ENCODE data around the gene AIF1L. TPM values are rescaled to one million over a fixed set of nuclear protein-coding genes. Genes with fewer than 3 reads are reported as not detected.

AIF1L gene
- total and polyA plus RNA-seq, 2 of the 4 experiments (the other 2 are of a cell fraction), result 0.18 to 0.19 TPM

- H3K9ac ChIP-seq (ENCODE audit: low read depth, low read length), result no peak overlapping the region
- TF ChIP-seq POLR2A (IDR thresholded peaks at IDR 0.05; ENCODE audit: low read depth, low read length), result no peak
- TF ChIP-seq RAD21 (IDR thresholded peaks at IDR 0.05; ENCODE audit: low read length), result no peak
- WGBS, 2 experiments (ENCODE audit: extremely low coverage in 2 of 2, insufficient read length in 1 of 2), result 88% methylated on average over 3 of the region's 4 CpGs; no CpG with 5 or more reads in 1 of the 2 experiments
- intact Hi-C loops (cut with micrococcal nuclease), result loop anchor here (10.0 kb wide), 1 partner anchor 335 kb away; no protein-coding TSS in a partner anchor
- no peak overlapping the region for H2BK120ac ChIP-seq (ENCODE audit: low read depth, low read length)
- H3K56ac ChIP-seq (ENCODE audit: extremely low read depth, insufficient read depth, low read length), result no peak overlapping the region
- in situ Hi-C loops (cut with MboI; ENCODE audit: low sequenced_read_pairs), result loop anchor here (25.0 kb wide), 1 partner anchor 1197 kb away; no protein-coding TSS in a partner anchor
- H3K23ac ChIP-seq (ENCODE audit: low read depth, low read length), result no peak overlapping the region
- H2AK9ac ChIP-seq (replicated peaks; ENCODE audit: low read depth, low read length, poor library complexity), result no peak overlapping the region
- H3K18ac ChIP-seq (ENCODE audit: low read depth, low read length), result no peak overlapping the region
- H4K20me1 ChIP-seq (ENCODE audit: insufficient read depth, low read length), result no peaks in the 10 kb centered on the region
- peaks cover 53% of the 10 kb centered on the region for H3K36me3 ChIP-seq (ENCODE audit: control insufficient read depth, insufficient read depth, low read length)
- ATAC-seq (ENCODE audit: low read depth) (no peak), DNase-seq (no peak)
- no peak overlapping the region for H2BK5ac ChIP-seq (ENCODE audit: low read depth, low read length, poor library complexity, severe bottlenecking)
- H4K8ac ChIP-seq (ENCODE audit: low read depth in 2 of 2, low read length in 2 of 2), result no peak overlapping the region
- H3K4ac ChIP-seq (ENCODE audit: low read depth, low read length), result no peak overlapping the region
- peaks cover 0 to 2% of the 10 kb centered on the region in 2 experiments; a peak in 1 of 4 replicates for H3K79me1 ChIP-seq (ENCODE audit: low read depth in 1 of 2, low read length in 2 of 2)
- no peak overlapping the region for H2AK5ac ChIP-seq (ENCODE audit: low read depth, low read length)
- no peak overlapping the region for H2BK20ac ChIP-seq (ENCODE audit: low read depth, low read length)
- H3K27ac ChIP-seq (ENCODE audit: insufficient read depth, low read length), result no peak overlapping the region
- H4K5ac ChIP-seq (ENCODE audit: low read depth, low read length), result no peak overlapping the region
- CTCF ChIA-PET, result interaction anchor here (0.7 kb wide), 1 partner anchor 9 kb away, joined by 3 read pairs; no protein-coding TSS in a partner anchor
- no peak overlapping the region for H2BK15ac ChIP-seq (ENCODE audit: low read depth, low read length)
- H3K9me3 ChIP-seq (ENCODE audit: control insufficient read depth, insufficient read depth, low read length), result no peaks in the 10 kb centered on the region
- H2AFZ ChIP-seq (replicated peaks; ENCODE audit: low read length, poor library complexity), result no peak overlapping the region
- H3K9me1 ChIP-seq (ENCODE audit: insufficient read depth, low read length), result no peaks in the 10 kb centered on the region
- H3K4me3 ChIP-seq (ENCODE audit: insufficient read depth, low read depth, low read length), result no peak overlapping the region
- dilution Hi-C loops (cut with HindIII; ENCODE audit: low sequenced_read_pairs, unreplicated experiment), result no loop called here
- no peak overlapping the region for H3K4me2 ChIP-seq (ENCODE audit: low read depth, low read length)
- POLR2A ChIA-PET (ENCODE audit: unreplicated experiment), result interaction anchor here (1.2 kb wide), 1 partner anchor 15 kb away, joined by 3 read pairs; the partner anchor contains the start of gene NUP214
- no TSS peak for BruUV-seq (replicated peaks)
- no peaks in the 10 kb centered on the region for H3K27me3 ChIP-seq (ENCODE audit: control insufficient read depth, insufficient read depth, low read length)
- H3K14ac ChIP-seq (replicated peaks; ENCODE audit: low read depth, low read length), result no peak overlapping the region
- no peak overlapping the region for H4K91ac ChIP-seq (ENCODE audit: insufficient read depth, low read depth, low read length)
- H3K4me1 ChIP-seq (ENCODE audit: control insufficient read depth, insufficient read depth, low read length), result no peaks in the 10 kb centered on the region
Observed at GRCh38 chr9:131140112-131140511, 43.8 kb downstream of the AIF1L start.

All from IMR-90 (cell line).